GM18873 (cell line): ENCODE measurements around the gene SH3BP5.
"Not testable (repeated sequence)": the region's sequence is repeated elsewhere in the genome, so short reads cannot be mapped to it uniquely, and the experiment has no call there.

Experiments
- ATAC-seq: cut with Tn5 transposase; IDR thresholded peaks from one replicate; pipeline ENCODE4 v1.9.1; 2021; ENCODE audit warnings: mild to moderate bottlenecking, moderate library complexity, moderate number of reproducible peaks; ENCODE audit not compliant: unreplicated experiment, low FRiP score

The SH3BP5 gene

DNA sequence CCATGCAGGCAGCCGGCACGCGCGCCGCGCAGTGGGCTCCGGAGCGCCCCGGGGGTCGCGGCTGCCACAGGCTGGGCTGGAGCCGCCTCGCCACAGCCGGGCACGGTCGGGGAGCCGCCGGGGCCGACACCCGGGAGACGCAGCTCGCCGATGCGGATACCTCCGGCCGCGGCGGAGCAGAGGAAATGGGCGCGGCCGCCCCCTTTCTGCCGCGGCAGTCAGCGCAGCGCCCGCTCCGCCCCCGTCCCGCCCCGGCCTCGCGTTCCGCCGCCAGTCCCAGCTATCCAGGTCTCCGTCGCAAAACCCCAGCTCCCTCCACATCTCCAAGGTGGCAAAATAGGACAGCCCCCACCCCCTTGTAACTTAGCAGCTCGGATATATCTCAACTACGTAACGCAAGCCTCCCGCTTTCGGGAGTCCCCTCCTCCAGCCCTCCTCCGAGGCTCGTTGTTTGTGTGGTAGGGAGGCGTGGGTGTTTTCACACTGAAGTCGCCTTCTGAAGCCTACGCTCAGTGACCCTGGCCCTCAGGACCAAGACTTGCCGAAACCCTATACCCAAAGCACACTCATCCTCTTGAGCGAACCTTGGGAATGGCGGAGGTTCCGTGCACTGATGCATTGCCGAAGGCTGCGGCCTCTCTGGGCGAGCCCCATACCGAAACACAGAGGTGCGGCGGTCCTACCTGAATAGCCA, at the start of gene SH3BP5:
TSS of gene SH3BP5 (minus strand) at position 182 of the 694 bp plus-strand sequence. CDS start at position 4, 178 bp downstream.
- peak; percentile 39 for ATAC-seq

DNA sequence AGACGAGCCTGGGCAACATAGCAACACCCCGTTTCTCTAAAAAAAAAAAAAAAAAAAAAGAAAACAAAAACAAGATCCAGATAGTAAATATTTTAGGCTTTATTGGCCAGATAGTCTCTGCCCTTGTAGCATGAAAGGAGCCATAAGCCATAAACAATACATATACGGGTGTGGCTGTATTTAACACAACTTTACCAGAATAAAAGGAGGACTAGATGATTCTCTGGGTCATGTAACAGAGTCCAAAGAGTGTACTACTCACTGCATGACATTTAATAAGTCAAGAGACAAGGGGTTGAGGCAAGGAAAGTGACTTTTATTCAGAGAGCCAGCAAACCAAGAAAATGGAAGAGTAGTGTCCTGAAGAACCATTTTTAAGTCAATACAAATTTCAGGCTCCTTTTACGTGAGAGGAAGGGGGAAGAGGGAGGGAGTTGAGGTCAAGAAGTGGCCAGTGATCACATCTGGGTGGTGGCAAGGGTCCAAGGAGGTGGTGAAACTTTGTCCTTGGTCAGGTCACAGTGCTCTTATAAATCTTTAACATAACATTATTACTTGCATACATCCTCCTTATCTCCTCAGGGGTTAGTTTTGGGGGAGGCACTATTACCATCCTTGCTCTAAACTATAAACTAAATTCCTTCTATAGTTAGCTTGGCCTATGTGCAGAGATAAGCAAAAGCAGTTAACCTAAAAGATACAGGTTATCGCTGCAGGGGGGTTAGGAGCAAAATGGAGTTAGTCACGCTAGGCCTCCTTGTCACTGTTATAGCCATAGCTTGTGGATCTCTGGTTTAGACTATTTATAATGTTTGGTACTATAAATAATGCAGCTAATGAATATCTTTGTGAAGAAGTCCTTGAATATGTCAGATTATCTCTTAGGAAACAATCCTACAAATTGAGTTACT, 48.8 kb upstream of the SH3BP5 start:
- no peak for ATAC-seq

DNA sequence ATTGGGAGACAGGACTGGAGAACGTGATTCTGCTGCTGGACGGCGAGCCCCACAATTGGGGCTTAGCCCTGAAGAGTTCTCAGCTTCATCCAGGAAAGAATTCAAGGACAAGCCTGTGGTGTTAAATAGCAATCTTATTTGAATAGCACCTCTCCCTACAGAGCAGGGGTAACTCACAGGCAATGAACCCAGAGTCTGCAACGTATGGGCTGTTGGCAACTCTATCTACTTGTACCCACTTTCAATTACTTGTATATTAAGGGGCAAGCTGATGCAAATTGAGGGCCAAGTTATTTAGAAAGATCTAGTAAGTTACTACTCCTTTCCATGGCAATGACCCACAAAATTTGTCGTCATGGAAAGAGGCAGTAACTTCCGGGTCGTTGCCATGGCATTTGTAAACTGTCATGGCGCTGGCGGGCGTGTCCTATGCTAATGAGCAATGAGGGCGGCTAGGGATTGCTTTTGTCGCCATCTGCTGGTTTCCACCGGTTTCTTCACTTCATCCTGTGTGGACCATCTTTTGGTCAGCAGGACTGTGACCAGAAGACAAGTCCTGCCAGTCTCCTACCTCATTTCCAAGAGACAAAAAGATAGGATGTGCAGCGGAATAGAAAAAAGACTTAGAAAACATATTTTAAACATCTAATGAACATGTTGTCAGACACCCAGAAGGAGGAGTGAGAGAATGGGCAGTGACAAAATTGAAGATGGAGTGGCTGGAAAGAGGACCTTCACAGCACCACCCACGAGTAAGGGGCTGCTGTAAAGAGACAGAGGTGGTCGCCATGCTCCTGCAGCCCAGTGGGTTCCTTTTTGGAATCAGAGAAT, 45.8 kb upstream of the SH3BP5 start:
- ATAC-seq, result peak; percentile 83

- no peak for ATAC-seq
Measured at GRCh38 chr3:15375461-15376000, 43.1 kb upstream of the SH3BP5 start.

DNA sequence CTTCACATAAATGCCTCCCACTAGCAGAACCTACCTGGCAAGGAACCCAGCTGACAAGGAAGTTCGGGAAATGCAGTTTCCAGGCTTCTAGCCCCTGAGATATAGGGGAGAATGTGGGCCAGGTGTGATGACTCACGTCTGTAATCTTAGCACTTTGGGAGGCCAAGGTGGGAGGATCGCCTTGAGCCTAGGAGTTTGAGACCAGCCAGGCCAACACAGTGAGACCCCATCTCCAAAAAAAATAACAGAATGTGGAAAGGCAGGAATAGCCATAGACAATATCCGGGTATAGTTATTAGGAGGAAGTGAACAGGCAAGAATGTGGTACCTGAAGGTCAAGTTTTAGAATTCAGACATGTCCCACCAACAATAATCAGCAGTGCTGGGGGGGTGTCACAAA, 40.5 kb upstream of the SH3BP5 start:
- ATAC-seq, result no peak

- ATAC-seq, result no peak
Measured at GRCh38 chr3:15368561-15369135, 36.3 kb upstream of the SH3BP5 start.

- no peak for ATAC-seq
Measured at GRCh38 chr3:15367059-15367458, 34.7 kb upstream of the SH3BP5 start.

- ATAC-seq, result not testable (repeated sequence)
Measured at GRCh38 chr3:15364078-15364477, 31.7 kb upstream of the SH3BP5 start.

DNA sequence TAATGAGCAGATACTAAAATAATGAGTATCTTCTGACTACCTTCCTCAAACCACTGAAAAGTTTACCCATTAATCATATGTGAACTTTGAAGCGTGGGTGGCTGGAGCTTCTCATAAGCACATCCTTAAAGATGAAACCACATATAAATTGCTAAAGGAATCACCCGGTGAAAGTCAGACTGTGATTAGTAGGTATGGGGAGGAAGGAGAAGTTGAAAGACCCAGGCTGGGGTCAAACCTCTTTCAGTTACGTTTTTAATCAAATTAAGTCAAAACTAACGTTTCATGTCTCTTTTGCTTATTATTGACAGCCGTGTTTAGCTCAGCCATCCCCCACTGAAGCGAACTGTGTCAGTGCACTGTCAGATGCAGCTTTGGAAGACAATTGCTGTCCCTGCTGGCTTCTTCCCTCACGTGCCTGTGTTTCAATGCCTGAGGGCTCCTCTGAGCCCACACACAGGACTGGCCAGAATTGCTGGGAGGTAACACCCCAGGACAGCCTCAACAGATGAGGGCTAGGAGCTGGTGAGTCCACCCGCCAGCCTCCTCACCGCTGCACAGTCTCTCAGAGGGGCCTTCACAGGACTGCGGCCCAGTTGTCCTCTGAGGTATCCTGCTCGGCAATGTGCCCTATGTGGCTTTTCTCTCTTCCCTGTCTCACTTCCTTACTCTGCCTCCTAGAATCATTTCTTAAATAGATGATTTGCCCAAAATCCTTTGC, 29.3 kb upstream of the SH3BP5 start:
- peak; percentile 76 for ATAC-seq

DNA sequence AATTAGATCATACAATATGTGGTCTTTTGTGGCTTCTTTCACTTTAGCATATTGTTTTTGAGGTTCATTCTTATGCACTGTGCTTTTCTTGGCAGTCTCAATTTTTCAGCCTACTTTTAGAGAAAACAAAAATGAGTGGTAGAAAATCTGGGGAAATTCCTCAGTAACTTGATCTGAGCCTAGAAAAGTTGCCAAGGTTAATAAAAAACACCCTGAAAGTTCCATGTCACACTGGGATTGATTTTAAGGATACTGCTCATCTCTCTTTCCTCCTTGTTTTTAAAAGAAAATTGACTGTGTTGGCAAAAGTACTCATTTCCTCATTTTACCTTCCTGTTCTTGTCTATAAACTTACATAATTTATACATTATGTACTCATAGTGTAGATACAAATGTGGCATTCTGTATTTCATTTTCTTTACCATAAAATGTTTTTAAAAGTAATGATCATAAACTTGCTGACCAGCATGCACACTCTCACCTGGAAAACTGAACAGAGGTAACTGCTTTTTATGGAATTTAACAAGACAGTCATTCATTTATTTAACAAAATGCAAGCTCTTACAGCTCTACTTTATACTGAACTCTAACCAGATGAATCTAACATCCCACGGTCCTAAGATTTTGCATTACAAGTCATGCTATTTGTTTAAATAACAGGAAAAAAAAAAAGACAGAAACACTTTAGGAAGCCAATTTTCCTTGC, 28.6 kb upstream of the SH3BP5 start:
- ATAC-seq, result no peak

DNA sequence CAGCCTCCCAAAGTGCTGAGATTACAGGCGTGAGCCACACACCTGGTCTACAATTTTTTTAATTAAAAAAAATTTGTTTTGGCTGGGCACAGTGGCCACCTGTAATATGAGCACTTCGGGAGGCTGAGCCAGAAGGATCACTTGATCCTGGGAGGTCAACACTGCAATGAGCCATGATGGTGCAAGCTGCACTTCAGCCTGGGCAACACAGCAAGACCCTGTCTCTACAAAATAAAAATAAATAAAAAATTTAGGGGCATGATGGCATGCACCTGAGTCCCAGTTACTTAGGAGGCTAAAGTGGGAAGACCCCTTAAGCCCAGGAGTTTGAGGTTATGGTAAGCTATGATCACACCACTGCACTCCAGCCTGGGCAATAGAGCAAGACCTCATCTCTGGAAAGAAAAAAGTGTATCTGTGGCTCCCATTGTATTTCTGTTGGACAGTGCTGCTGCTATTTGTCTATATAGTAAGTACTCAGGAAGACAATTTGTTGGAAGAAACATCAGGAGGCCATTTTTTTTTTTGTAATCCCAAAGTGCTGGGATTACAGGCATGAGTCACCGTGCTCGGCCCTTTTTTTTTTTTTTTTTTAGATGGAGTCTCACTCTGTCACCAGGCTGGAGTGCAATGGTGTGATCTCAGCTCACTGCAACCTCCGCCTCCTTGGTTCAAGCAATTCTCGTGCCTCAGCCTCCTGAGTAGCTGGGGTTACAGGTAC, 27.5 kb upstream of the SH3BP5 start:
- ATAC-seq, result no peak

DNA sequence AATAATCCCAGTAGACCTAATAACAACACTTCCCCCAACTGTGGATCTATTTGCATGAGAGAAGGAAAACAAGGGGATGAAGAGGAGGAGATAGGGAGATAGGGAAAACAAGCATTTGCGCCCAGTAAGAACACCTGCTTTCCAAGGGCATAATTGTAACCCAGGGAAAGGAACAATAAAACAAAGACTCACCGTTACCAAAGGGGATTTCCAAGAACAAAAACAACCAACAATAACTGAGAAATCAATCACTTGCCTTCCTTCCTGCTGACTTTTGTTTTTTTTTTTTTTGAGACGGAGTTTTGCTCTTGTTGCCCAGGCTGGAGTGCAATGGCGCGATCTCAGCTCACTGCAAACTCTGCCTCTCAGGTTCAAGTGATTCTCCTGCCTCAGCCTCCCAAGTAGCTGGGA, 24.3 kb upstream of the SH3BP5 start:
- not testable (repeated sequence) for ATAC-seq

DNA sequence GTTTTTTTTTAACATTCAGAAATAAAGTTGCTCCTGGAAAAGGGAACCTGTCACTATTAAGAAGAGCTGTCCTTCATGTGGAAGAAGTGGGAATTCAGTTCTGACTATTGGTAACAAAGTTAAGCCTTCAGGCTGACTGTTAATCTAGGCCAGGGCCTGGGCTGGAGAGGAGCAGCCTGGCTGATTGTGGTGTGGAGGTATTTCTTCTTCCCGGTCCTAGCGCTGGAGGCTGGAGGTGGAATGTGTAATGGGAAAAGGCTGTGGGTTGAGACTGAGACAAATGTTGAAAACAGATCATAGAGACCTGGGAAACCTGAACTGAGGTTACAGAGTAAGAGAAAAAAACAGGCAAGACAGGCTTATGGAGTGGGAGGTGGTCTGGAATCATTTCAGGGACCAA, 23.8 kb upstream of the SH3BP5 start:
- no peak for ATAC-seq

DNA sequence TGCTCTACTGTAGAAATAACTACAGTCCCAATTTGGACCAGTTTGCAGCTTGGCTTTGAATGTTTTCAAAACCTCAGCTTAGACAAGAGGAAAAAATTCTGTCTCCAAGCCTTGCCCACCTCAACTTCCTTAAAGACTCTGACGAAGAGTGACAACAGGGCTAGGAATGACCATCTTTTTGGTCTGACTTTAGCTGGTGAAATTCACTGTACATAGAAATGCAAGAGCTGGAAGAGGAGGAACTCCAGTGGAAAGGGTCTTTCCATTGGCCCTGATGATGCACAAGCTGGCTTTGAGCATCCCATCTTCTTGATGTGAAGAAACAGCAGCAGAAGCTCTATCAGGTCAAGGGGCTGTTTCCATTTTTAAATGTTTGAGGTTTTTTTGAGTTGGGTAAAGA, 22.7 kb upstream of the SH3BP5 start:
- no peak for ATAC-seq

DNA sequence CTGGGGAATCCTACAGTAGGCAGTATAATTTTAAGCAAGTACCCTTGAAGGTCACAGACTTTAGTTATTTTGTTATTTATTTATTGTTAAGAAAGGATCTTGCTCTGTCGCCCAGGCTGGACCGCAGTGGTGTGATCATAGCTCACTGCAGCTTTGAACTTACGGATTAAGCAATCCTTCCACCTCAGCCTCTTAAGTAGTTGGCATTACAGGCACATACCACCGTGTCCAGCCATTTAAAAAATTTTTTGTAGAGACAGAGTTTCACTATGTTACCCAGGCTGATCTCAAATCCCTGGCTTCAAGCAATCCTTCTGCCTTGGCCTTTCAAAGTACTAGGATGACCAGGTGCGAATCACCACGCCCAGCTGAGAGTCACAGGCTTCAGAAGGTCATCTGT, 22.1 kb upstream of the SH3BP5 start:
- ATAC-seq, result no peak

DNA sequence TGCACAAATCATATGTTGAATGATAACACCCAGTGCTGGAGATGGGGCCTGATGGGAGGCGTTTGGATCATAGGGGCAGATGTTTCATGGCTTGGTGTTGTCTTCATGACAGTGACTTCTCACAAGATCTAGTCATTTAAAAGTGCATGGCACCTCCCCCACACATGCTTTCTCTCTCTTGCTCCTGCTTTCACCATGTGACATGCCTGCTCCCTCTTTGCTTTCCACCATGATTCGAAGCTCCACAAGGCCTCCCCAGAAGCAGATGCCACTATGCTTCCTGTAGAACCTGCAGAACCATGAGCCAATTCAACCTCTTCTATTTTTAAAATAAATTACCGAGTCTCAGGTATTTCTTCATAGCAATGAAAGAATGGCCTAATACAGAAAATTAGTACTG, 17.8 kb upstream of the SH3BP5 start:
- ATAC-seq, result no peak

- not testable (repeated sequence) for ATAC-seq
Measured at GRCh38 chr3:15349438-15349837, 17.1 kb upstream of the SH3BP5 start.

- ATAC-seq, result no peak
Measured at GRCh38 chr3:15348246-15348645, 15.9 kb upstream of the SH3BP5 start.
